ENCODE data around the gene SEMA3E.
"Not testable (repeated sequence)": the region's sequence is repeated elsewhere in the genome, so short reads cannot be mapped to it uniquely, and the experiment has no call there.

The SEMA3E gene

DNA sequence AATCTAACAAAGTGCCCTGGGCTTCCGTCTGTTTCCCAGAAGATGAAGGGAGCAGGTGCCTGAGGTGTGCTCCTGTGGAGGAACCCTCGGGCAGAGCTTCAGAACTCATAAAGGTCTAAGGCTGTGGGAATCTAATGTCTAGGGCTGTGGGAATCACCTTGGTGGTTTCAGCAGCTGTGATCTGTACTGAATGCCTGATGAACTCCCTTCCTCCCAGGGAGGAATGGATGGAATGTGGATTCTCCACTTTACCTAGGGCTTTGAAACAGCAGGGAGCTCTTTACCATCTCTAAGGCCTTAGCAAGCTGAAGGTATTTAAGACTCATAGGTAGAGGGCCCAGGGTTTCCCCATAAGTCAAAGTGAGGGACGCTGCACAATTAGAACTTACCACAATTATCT lies 36.0 kb upstream of the SEMA3E start:
- Histone ChIP-seq H3K79me2 (ENCODE audit: insufficient read depth, low read depth) (no peaks in the 10 kb centered on the region), H3K4me3 (IDR thresholded peaks at IDR 0.05; ENCODE audit: insufficient read depth, low read depth, low read length) (no peak overlapping the region), H2AFZ (ENCODE audit: low read depth) (no peak overlapping the region), H3K36me3 (ENCODE audit: insufficient read depth) (no peaks in the 10 kb centered on the region), H3K4me2 (no peak overlapping the region), H3K27me3 (ENCODE audit: insufficient read depth, low read depth) (no peaks in the 10 kb centered on the region), H4K20me1 (ENCODE audit: insufficient read depth) (no peaks in the 10 kb centered on the region), H3K27ac (no peak overlapping the region), H3K4me1 (ENCODE audit: low read depth, poor library complexity, severe bottlenecking) (no peaks in the 10 kb centered on the region), H3K9ac (no peak overlapping the region)
- TF ChIP-seq, protein P1, sequence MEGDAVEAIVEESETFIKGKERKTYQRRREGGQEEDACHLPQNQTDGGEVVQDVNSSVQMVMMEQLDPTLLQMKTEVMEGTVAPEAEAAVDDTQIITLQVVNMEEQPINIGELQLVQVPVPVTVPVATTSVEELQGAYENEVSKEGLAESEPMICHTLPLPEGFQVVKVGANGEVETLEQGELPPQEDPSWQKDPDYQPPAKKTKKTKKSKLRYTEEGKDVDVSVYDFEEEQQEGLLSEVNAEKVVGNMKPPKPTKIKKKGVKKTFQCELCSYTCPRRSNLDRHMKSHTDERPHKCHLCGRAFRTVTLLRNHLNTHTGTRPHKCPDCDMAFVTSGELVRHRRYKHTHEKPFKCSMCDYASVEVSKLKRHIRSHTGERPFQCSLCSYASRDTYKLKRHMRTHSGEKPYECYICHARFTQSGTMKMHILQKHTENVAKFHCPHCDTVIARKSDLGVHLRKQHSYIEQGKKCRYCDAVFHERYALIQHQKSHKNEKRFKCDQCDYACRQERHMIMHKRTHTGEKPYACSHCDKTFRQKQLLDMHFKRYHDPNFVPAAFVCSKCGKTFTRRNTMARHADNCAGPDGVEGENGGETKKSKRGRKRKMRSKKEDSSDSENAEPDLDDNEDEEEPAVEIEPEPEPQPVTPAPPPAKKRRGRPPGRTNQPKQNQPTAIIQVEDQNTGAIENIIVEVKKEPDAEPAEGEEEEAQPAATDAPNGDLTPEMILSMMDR (conservative IDR thresholded peaks at IDR 0.05; ENCODE audit: low read depth, low read length) = no peak

DNA sequence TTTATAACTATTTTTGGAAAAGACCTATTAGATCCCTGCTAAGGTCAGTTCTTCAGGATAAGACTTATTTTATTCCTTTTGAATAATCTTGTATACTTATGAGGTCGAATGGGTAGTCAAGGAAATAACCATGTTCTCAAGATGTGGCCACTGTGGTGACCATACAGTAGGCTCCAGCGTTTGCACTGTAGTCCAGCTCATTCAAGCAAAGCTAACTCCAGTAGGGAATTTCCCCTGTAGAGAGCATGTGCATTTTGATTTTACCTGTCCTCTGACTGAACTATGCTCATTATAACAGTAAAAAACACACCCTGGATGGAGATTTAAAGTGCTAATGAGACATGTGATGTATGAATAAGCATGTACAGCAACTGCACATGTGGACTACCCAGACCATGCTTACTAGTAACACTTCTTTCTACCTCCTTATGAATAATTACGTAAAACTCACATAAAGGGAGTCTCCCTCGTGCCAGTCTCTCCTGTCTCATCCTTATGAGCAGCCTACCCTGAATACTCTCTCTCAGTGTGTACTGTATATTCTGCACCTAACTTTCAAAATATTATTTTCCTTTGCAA lies 32.4 kb upstream of the SEMA3E start:
- Histone ChIP-seq H2AFZ (ENCODE audit: low read depth) (no peak overlapping the region), H3K4me1 (ENCODE audit: low read depth, poor library complexity, severe bottlenecking) (no peaks in the 10 kb centered on the region), H3K4me3 (IDR thresholded peaks at IDR 0.05; ENCODE audit: insufficient read depth, low read depth, low read length) (no peak overlapping the region), H4K20me1 (ENCODE audit: insufficient read depth) (no peaks in the 10 kb centered on the region), H3K27me3 (ENCODE audit: insufficient read depth, low read depth) (no peaks in the 10 kb centered on the region), H3K27ac (no peak overlapping the region), H3K79me2 (ENCODE audit: insufficient read depth, low read depth) (no peaks in the 10 kb centered on the region), H3K9ac (no peak overlapping the region), H3K36me3 (ENCODE audit: insufficient read depth) (no peaks in the 10 kb centered on the region), H3K4me2 (no peak overlapping the region)
- TF ChIP-seq, protein P1 (conservative IDR thresholded peaks at IDR 0.05; ENCODE audit: low read depth, low read length) = no peak

DNA sequence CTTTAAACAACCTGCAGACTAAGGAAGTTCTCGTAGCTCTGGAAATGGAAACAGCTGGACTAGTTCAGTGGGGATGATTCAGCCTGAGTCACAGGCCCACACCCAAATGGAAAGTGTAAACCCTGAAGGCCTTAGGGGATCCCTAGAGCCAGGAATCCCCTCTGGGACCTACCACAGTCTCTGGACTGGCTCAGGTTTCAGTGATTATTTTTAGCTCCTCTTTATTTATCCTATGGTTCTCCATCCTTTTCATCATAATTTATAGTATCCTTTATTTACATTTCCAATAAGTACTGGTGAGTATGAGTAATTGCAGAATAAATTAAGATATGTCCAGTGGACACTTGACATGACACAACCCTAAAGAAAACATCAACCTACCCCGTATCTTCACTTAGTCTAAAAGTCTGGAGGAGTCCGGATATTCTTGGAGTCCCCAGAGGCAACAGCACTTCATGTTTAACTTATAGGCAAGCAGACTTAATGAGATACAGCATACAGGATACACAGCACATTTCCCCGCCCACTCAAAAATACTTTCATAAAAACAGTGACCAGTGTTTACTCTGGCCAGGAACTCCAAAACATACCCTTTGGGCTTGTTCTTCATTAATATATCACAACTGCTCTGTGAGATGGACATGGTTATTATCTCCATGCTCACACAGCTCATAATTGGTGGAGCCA lies 28.4 kb upstream of the SEMA3E start:
- H3K4me1 ChIP-seq (ENCODE audit: low read depth, poor library complexity, severe bottlenecking) = no peaks in the 10 kb centered on the region
- no peaks in the 10 kb centered on the region for H4K20me1 ChIP-seq (ENCODE audit: insufficient read depth)
- TF ChIP-seq, protein P1 (conservative IDR thresholded peaks at IDR 0.05; ENCODE audit: low read depth, low read length) = no peak
- H3K79me2 ChIP-seq (ENCODE audit: insufficient read depth, low read depth) = no peaks in the 10 kb centered on the region
- H3K27ac ChIP-seq = no peak overlapping the region
- H3K4me3 ChIP-seq (IDR thresholded peaks at IDR 0.05; ENCODE audit: insufficient read depth, low read depth, low read length) = no peak overlapping the region
- no peak overlapping the region for H3K9ac ChIP-seq
- no peaks in the 10 kb centered on the region for H3K36me3 ChIP-seq (ENCODE audit: insufficient read depth)
- no peak overlapping the region for H3K4me2 ChIP-seq
- H3K27me3 ChIP-seq (ENCODE audit: insufficient read depth, low read depth) = no peaks in the 10 kb centered on the region
- H2AFZ ChIP-seq (ENCODE audit: low read depth) = no peak overlapping the region

DNA sequence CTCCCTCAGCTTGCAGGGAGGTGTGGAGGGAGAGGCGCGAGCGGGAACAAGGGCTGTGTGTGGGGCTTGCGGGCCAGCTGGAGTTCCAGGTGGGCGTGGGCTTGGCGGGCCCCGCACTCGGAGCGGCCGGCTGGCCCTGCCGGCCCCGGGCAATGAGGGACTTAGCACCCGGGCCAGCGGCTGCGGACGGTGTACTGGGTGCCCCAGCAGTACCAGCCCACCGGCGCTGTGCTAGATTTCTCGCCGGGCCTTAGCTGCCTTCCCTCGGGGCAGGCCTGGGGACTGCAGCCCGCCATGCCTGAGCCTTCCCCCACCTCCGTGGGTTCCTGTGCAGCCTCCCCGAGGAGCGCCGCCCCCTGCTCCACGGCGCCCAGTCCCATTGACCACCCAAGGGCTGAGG lies 24.4 kb upstream of the SEMA3E start:
- not testable (repeated sequence) for H3K79me2 ChIP-seq (ENCODE audit: insufficient read depth, low read depth); H3K27me3 ChIP-seq (ENCODE audit: insufficient read depth, low read depth); H4K20me1 ChIP-seq (ENCODE audit: insufficient read depth); H3K4me1 ChIP-seq (ENCODE audit: low read depth, poor library complexity, severe bottlenecking); H3K27ac ChIP-seq; H2AFZ ChIP-seq (ENCODE audit: low read depth); H3K4me2 ChIP-seq; H3K36me3 ChIP-seq (ENCODE audit: insufficient read depth); H3K4me3 ChIP-seq (IDR thresholded peaks at IDR 0.05; ENCODE audit: insufficient read depth, low read depth, low read length); H3K9ac ChIP-seq

DNA sequence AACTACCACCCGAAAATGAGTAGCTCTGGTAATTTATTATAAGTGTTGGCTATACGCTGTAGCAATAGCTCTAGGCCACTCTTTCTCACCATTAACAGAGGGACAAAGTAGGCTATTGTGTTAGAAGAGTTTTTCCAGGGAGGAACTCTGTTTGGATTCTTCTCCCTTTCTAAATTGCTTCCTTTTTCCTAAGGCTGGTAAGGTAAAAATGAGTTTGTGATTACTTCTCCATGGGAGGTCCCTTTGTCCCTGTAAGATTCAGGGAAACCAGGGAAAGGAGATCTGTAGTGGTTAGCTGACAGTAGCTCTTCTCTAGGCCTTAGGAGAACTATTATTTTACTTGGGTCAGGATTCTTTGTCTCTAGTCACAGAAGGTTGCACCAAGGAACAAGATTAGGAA lies 23.2 kb upstream of the SEMA3E start:
- Histone ChIP-seq H4K20me1 (ENCODE audit: insufficient read depth) (no peaks in the 10 kb centered on the region), H3K27ac (no peak overlapping the region), H3K27me3 (ENCODE audit: insufficient read depth, low read depth) (no peaks in the 10 kb centered on the region), H3K36me3 (ENCODE audit: insufficient read depth) (no peaks in the 10 kb centered on the region), H3K9ac (no peak overlapping the region), H3K79me2 (ENCODE audit: insufficient read depth, low read depth) (no peaks in the 10 kb centered on the region), H2AFZ (ENCODE audit: low read depth) (no peak overlapping the region), H3K4me1 (ENCODE audit: low read depth, poor library complexity, severe bottlenecking) (no peaks in the 10 kb centered on the region), H3K4me2 (no peak overlapping the region), H3K4me3 (IDR thresholded peaks at IDR 0.05; ENCODE audit: insufficient read depth, low read depth, low read length) (no peak overlapping the region)
- TF ChIP-seq, protein P1 (conservative IDR thresholded peaks at IDR 0.05; ENCODE audit: low read depth, low read length) = no peak

Measured in KMS-11 (cell line).